GM21367 (cell line): Measurements from ENCODE around the gene CYB561D1.

Source experiments
- ATAC-seq: cut with Tn5 transposase; IDR thresholded peaks from one replicate; pipeline ENCODE4 v1.9.1; 2021; ENCODE audit not compliant: unreplicated experiment

CYB561D1 gene

GRCh38 chr1:109546311-109547109 lies 52.6 kb downstream of the CYB561D1 start:
- ATAC-seq = no peak

- no peak for ATAC-seq
Observed at GRCh38 chr1:109547463-109548320, 53.8 kb downstream of the CYB561D1 start.

GRCh38 chr1:109548321-109549267 lies 54.7 kb downstream of the CYB561D1 start, which contains the start of gene GNAI3:
Gene GNAI3, plus strand, starts transcription at chr1:109548615. Its CDS starts 106 bp downstream, at chr1:109548721.
- ATAC-seq = peak; percentile 83
